ENCODE measurements around the gene HPGD. TPM values are rescaled to one million over a fixed set of nuclear protein-coding genes. Genes with fewer than 3 reads are reported as not detected.

HPGD gene
- total RNA-seq, 4 donors from 2014 or later: 23.0 to 179 (median 45.4) TPM

DNA sequence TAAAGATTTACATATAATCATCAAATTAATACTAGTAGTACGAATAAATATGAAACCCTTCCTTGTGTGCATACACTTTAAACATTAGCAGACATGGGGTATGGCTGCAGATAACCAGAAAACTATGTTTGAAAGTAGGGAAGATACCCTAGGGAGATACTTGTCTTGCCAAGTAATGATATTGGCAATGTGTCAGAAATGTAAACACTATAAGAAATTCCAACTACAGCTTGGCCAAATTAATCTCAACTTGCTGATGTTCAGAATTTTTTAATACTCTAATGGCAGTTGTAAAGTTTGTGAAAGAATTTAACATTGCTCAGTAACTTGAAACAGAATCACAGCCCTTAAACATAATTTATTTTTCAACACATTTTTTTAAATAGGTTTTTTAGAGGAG is 27.4 kb upstream of the HPGD start:
- Histone ChIP-seq H3K27me3 (no peaks in the 10 kb centered on the region), H3K9me3 (no peaks in the 10 kb centered on the region), H3K4me3 (no peak overlapping the region), H3K36me3 (no peaks in the 10 kb centered on the region), H3K27ac (no peak overlapping the region), H3K4me1 (peaks cover 0 to 14% (median 0%) of the 10 kb centered on the region in 3 donors)
- TF ChIP-seq POLR2A (IDR thresholded peaks at IDR 0.05): no peak
- TF ChIP-seq, protein P1, sequence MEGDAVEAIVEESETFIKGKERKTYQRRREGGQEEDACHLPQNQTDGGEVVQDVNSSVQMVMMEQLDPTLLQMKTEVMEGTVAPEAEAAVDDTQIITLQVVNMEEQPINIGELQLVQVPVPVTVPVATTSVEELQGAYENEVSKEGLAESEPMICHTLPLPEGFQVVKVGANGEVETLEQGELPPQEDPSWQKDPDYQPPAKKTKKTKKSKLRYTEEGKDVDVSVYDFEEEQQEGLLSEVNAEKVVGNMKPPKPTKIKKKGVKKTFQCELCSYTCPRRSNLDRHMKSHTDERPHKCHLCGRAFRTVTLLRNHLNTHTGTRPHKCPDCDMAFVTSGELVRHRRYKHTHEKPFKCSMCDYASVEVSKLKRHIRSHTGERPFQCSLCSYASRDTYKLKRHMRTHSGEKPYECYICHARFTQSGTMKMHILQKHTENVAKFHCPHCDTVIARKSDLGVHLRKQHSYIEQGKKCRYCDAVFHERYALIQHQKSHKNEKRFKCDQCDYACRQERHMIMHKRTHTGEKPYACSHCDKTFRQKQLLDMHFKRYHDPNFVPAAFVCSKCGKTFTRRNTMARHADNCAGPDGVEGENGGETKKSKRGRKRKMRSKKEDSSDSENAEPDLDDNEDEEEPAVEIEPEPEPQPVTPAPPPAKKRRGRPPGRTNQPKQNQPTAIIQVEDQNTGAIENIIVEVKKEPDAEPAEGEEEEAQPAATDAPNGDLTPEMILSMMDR (IDR thresholded peaks at IDR 0.05): no peak
- intact Hi-C loops (cut with DNase I): no loop called here
- 34 to 58% methylated on average over 1 of the region's 1 CpG for WGBS, 2 donors
- no peak for DNase-seq

DNA sequence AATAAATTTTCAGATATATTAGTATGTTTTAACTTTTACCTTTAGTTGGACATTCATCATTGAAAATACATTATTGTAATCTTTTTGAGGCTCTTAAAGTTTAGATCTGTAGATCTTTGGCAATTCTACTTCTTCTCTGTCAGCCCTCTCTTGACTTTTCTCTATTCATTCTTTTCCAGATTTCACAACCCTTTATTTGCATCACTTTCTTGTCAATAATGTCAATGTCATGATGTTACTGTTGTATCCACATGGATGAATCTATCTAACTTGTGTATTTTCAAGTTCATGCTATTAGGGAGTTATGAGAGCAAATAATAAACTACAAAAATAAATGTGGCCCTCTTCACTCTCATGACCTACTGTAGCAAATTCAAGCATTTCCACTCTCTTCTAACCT is 23.0 kb upstream of the HPGD start:
- DNase-seq: no peak
- Histone ChIP-seq H3K9me3 (no peaks in the 10 kb centered on the region), H3K4me1 (peaks cover 0 to under 1% (median 0%) of the 10 kb centered on the region in 3 donors), H3K36me3 (no peaks in the 10 kb centered on the region), H3K4me3 (no peak overlapping the region), H3K27ac (no peak overlapping the region), H3K27me3 (no peaks in the 10 kb centered on the region)
- TF ChIP-seq, protein P1 (IDR thresholded peaks at IDR 0.05): no peak
- no peak for TF ChIP-seq POLR2A (IDR thresholded peaks at IDR 0.05)
- intact Hi-C loops (cut with DNase I): no loop called here

DNA sequence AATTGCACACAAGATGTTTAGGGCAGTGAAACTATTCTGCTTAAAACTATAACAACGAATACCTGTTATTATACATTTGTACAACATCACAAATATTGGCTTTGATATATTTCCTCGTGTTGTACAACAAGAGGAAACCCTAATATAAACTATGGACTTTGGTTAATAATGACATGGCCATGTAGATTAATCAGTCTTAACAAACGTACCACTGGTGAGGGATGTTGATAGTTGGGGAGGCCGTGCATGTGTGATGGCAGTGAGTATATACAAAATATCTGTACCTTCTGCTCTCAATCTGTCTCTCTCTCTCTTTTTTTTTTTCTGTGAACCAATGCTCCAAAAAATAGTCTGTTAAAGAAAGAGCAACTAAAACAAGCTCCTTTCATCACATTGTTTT is 22.2 kb upstream of the HPGD start:
- Histone ChIP-seq H3K36me3 (no peaks in the 10 kb centered on the region), H3K9me3 (no peaks in the 10 kb centered on the region), H3K27me3 (no peaks in the 10 kb centered on the region), H3K27ac (no peak overlapping the region), H3K4me1 (peaks cover 0 to 9% (median 0%) of the 10 kb centered on the region in 3 donors), H3K4me3 (no peak overlapping the region)
- DNase-seq: no peak
- no peak for TF ChIP-seq POLR2A (IDR thresholded peaks at IDR 0.05)
- TF ChIP-seq, protein P1 (IDR thresholded peaks at IDR 0.05): no peak
- WGBS, 2 donors: 56 to 67% methylated on average over 4 of the region's 4 CpGs
- intact Hi-C loops (cut with DNase I): no loop called here

GRCh38 chr4:174540175-174540574 is 17.9 kb upstream of the HPGD start:
- no peak for DNase-seq
- H3K36me3 ChIP-seq: no peaks in the 10 kb centered on the region
- intact Hi-C loops (cut with DNase I): no loop called here
- H3K9me3 ChIP-seq: no peaks in the 10 kb centered on the region
- no peak for TF ChIP-seq POLR2A (IDR thresholded peaks at IDR 0.05)
- TF ChIP-seq, protein P1 (IDR thresholded peaks at IDR 0.05): no peak
- peaks cover 0 to 31% (median 8%) of the 10 kb centered on the region in 3 donors for H3K4me1 ChIP-seq
- H3K27me3 ChIP-seq: no peaks in the 10 kb centered on the region
- 63 to 75% methylated on average over 8 to 10 of the region's 10 CpGs for WGBS, 2 donors
- H3K4me3 ChIP-seq: no peak overlapping the region
- peak overlapping the region in 2 of 4 donors; percentile 54 to 71 for H3K27ac ChIP-seq

GRCh38 chr4:174539571-174539970 is 17.3 kb upstream of the HPGD start:
- intact Hi-C loops (cut with DNase I): no loop called here
- 24 to 44% methylated on average over 3 of the region's 3 CpGs for WGBS, 2 donors
- Histone ChIP-seq H3K4me1 (peaks cover 0 to 31% (median 8%) of the 10 kb centered on the region in 3 donors), H3K36me3 (no peaks in the 10 kb centered on the region), H3K9me3 (no peaks in the 10 kb centered on the region), H3K27me3 (no peaks in the 10 kb centered on the region), H3K27ac (peak overlapping the region; percentile 36 to 71 (median 48)), H3K4me3 (no peak overlapping the region)
- DNase-seq: no peak
- TF ChIP-seq POLR2A (IDR thresholded peaks at IDR 0.05): no peak
- TF ChIP-seq, protein P1 (IDR thresholded peaks at IDR 0.05): no peak

Data from esophagus squamous epithelium (tissue), 5 donors.